ENCODE results near the gene HYDIN.
"Not testable (repeated sequence)": the region's sequence is repeated elsewhere in the genome, so short reads cannot be mapped to it uniquely, and the experiment has no call there.

Gene HYDIN

DNA sequence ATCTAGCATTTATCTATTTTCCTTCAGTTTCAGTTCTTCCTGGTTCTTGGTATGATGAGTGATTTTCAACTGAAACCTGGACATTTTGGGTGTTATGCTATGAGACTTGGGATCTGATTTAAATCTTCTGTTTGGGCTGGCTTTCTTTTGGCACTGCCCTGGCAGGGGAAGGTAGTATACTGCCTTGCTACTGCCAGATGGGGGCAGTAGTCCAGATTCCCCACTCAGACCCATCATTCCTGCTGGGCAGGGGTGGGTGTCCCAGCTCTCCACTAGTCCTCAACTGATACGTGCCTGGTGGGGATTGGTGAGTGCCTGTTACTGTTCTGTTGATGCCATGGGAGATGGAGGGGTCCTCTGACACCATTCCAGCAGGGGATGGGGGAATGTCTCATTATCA lies 342.3 kb downstream of the HYDIN start:
- H3K4me3 ChIP-seq (ENCODE audit: low read length); H2BK120ac ChIP-seq (ENCODE audit: low read depth, low read length); H3K27me3 ChIP-seq (ENCODE audit: insufficient read depth, low read length, poor library complexity); H3K56ac ChIP-seq (ENCODE audit: low read length); H3K79me2 ChIP-seq (ENCODE audit: control insufficient read depth, insufficient read depth, low read length); H3K4me1 ChIP-seq (ENCODE audit: control insufficient read depth, low read depth, low read length); H3K23ac ChIP-seq (ENCODE audit: low read length); H2AK5ac ChIP-seq (ENCODE audit: low read length); H3K4me2 ChIP-seq (ENCODE audit: low read length); H2BK15ac ChIP-seq (replicated peaks; ENCODE audit: low read depth); H2BK5ac ChIP-seq (ENCODE audit: low read length); DNase-seq; H3K79me1 ChIP-seq (ENCODE audit: low read length); H3K27ac ChIP-seq (ENCODE audit: low read depth, low read length); H3K18ac ChIP-seq (ENCODE audit: low read length); H4K5ac ChIP-seq (ENCODE audit: low read length); H4K8ac ChIP-seq (ENCODE audit: low read depth, low read length); H3K9ac ChIP-seq (ENCODE audit: low read length); H3K4ac ChIP-seq (ENCODE audit: low read depth, low read length); H3K36me3 ChIP-seq (ENCODE audit: control insufficient read depth, insufficient read depth, low read length): not testable (repeated sequence)
- no CpG with 5 or more reads among the region's 1 CpG for WGBS (ENCODE audit: extremely low coverage, insufficient coverage, low lambda C conversion rate)

DNA sequence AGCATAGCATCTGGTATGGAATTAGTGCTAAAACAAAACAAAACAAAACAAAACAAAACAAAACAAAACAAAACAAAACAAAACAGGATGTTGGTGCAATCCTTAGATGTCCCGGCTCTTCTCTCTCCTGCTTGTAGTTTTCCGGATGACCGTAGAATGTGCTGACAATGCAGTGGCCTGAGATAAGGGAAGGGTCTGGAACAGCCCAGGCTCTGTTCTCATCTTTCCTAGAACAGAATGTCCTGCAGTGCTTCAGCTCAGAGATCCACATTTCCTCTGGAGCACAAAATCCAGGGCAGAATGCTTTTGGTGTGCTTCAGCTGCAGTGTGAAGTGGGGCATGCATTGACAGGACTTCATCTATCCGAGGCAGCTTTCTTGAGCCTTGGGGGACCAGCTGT lies 345.9 kb downstream of the HYDIN start:
- no CpG with 5 or more reads among the region's 4 CpGs for WGBS (ENCODE audit: extremely low coverage, insufficient coverage, low lambda C conversion rate)
- H2BK120ac ChIP-seq (ENCODE audit: low read depth, low read length); H4K8ac ChIP-seq (ENCODE audit: low read depth, low read length); H3K36me3 ChIP-seq (ENCODE audit: control insufficient read depth, insufficient read depth, low read length); H3K56ac ChIP-seq (ENCODE audit: low read length); H3K79me2 ChIP-seq (ENCODE audit: control insufficient read depth, insufficient read depth, low read length); H3K9ac ChIP-seq (ENCODE audit: low read length); H3K27me3 ChIP-seq (ENCODE audit: insufficient read depth, low read length, poor library complexity); H3K23ac ChIP-seq (ENCODE audit: low read length); H3K4ac ChIP-seq (ENCODE audit: low read depth, low read length); H3K4me3 ChIP-seq (ENCODE audit: low read length); H3K4me1 ChIP-seq (ENCODE audit: control insufficient read depth, low read depth, low read length); H3K4me2 ChIP-seq (ENCODE audit: low read length); H4K5ac ChIP-seq (ENCODE audit: low read length); H3K27ac ChIP-seq (ENCODE audit: low read depth, low read length); H2AK5ac ChIP-seq (ENCODE audit: low read length); H2BK5ac ChIP-seq (ENCODE audit: low read length); H3K79me1 ChIP-seq (ENCODE audit: low read length); H3K18ac ChIP-seq (ENCODE audit: low read length); DNase-seq; H2BK15ac ChIP-seq (replicated peaks; ENCODE audit: low read depth): not testable (repeated sequence)

DNA sequence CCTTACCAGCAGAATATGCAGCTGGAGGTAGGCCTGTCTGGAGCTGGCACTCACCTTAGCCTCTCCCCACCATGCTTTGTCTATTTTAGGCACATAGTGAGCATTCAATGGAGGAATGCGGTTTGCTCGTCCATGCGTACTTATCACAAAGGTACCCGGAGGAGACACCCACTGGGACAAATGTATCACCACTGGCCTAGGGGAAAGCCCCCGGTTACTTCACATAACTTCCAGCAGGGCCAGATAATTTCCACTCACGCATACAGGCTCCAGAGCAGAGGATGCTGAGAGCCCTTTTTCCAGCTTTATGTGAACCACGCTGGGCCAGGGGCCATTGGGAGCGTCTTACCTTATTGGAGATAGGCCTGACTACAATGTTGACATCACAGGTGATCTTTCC lies 348.2 kb downstream of the HYDIN start:
- H3K18ac ChIP-seq (ENCODE audit: low read length); H3K36me3 ChIP-seq (ENCODE audit: control insufficient read depth, insufficient read depth, low read length); H4K5ac ChIP-seq (ENCODE audit: low read length); DNase-seq; H3K4ac ChIP-seq (ENCODE audit: low read depth, low read length); H2BK5ac ChIP-seq (ENCODE audit: low read length); H3K23ac ChIP-seq (ENCODE audit: low read length); H3K56ac ChIP-seq (ENCODE audit: low read length); H2AK5ac ChIP-seq (ENCODE audit: low read length); H2BK15ac ChIP-seq (replicated peaks; ENCODE audit: low read depth); H3K4me1 ChIP-seq (ENCODE audit: control insufficient read depth, low read depth, low read length); H3K9ac ChIP-seq (ENCODE audit: low read length); H4K8ac ChIP-seq (ENCODE audit: low read depth, low read length); H3K27ac ChIP-seq (ENCODE audit: low read depth, low read length); H2BK120ac ChIP-seq (ENCODE audit: low read depth, low read length); H3K4me2 ChIP-seq (ENCODE audit: low read length); H3K79me1 ChIP-seq (ENCODE audit: low read length); H3K79me2 ChIP-seq (ENCODE audit: control insufficient read depth, insufficient read depth, low read length); H3K4me3 ChIP-seq (ENCODE audit: low read length); H3K27me3 ChIP-seq (ENCODE audit: insufficient read depth, low read length, poor library complexity): not testable (repeated sequence)
- WGBS (ENCODE audit: extremely low coverage, insufficient coverage, low lambda C conversion rate) = no CpG with 5 or more reads among the region's 8 CpGs

DNA sequence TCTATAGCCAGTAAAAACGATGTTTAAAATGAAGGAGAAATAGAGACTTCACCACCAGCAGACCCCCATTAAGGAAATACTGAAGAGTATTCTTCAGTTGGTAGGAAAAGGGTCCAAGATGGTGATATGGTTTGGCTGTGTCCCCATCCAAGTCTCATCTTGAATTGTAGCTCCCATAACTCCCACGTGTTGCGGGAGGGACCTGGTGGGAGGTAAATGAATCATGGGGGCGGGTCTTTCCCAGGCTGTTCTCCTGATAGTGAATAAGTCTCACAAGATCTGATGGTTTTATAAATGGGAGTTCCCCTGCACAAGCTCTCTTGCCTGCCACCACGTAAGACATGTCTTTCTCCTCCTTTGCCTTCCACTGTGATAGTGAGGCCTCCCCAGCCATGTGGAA lies 352.6 kb downstream of the HYDIN start:
- not testable (repeated sequence) for H2AK5ac ChIP-seq (ENCODE audit: low read length); H3K4me2 ChIP-seq (ENCODE audit: low read length); H2BK15ac ChIP-seq (replicated peaks; ENCODE audit: low read depth); DNase-seq; H3K56ac ChIP-seq (ENCODE audit: low read length); H3K27me3 ChIP-seq (ENCODE audit: insufficient read depth, low read length, poor library complexity); H3K9ac ChIP-seq (ENCODE audit: low read length); H3K4ac ChIP-seq (ENCODE audit: low read depth, low read length); H3K18ac ChIP-seq (ENCODE audit: low read length); H4K8ac ChIP-seq (ENCODE audit: low read depth, low read length); H3K4me3 ChIP-seq (ENCODE audit: low read length); H3K27ac ChIP-seq (ENCODE audit: low read depth, low read length); H4K5ac ChIP-seq (ENCODE audit: low read length); H3K36me3 ChIP-seq (ENCODE audit: control insufficient read depth, insufficient read depth, low read length); H3K79me2 ChIP-seq (ENCODE audit: control insufficient read depth, insufficient read depth, low read length); H3K4me1 ChIP-seq (ENCODE audit: control insufficient read depth, low read depth, low read length); H2BK5ac ChIP-seq (ENCODE audit: low read length); H3K23ac ChIP-seq (ENCODE audit: low read length); H2BK120ac ChIP-seq (ENCODE audit: low read depth, low read length); H3K79me1 ChIP-seq (ENCODE audit: low read length)
- WGBS (ENCODE audit: extremely low coverage, insufficient coverage, low lambda C conversion rate) = no CpG with 5 or more reads among the region's 5 CpGs

- H3K4me3 ChIP-seq (ENCODE audit: low read length); DNase-seq; H3K79me1 ChIP-seq (ENCODE audit: low read length); H2BK15ac ChIP-seq (replicated peaks; ENCODE audit: low read depth); H2AK5ac ChIP-seq (ENCODE audit: low read length); H3K79me2 ChIP-seq (ENCODE audit: control insufficient read depth, insufficient read depth, low read length); H3K9ac ChIP-seq (ENCODE audit: low read length); H4K5ac ChIP-seq (ENCODE audit: low read length); H3K18ac ChIP-seq (ENCODE audit: low read length); H3K36me3 ChIP-seq (ENCODE audit: control insufficient read depth, insufficient read depth, low read length); H2BK120ac ChIP-seq (ENCODE audit: low read depth, low read length); H3K4me2 ChIP-seq (ENCODE audit: low read length); H3K23ac ChIP-seq (ENCODE audit: low read length); H3K56ac ChIP-seq (ENCODE audit: low read length); H4K8ac ChIP-seq (ENCODE audit: low read depth, low read length); H3K4me1 ChIP-seq (ENCODE audit: control insufficient read depth, low read depth, low read length); H3K27ac ChIP-seq (ENCODE audit: low read depth, low read length); H3K27me3 ChIP-seq (ENCODE audit: insufficient read depth, low read length, poor library complexity); H3K4ac ChIP-seq (ENCODE audit: low read depth, low read length); H2BK5ac ChIP-seq (ENCODE audit: low read length): not testable (repeated sequence)
- WGBS (ENCODE audit: extremely low coverage, insufficient coverage, low lambda C conversion rate) = no CpG with 5 or more reads among the region's 1 CpG
Measured at GRCh38 chr16:70876442-70876841, 354.1 kb downstream of the HYDIN start.

DNA sequence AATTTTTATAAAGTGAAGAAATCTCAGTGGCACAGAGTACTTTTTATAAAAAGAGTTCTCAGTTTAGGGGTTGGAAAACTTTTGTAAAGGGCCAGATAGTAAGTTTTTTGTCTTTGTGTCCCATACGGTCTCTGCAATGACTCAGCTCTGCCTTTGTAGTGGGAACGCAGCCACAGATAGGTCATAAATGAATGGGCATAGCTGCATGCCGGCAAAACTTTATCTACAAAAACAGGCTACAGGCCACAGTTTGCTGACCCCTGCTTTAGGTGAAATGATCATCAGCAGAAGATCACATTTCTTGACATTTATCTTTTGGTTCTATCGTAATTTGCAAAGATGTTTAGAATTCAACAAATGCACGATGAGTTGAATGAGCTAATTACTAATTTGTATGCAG lies 365.8 kb downstream of the HYDIN start:
- not testable (repeated sequence) for H3K79me2 ChIP-seq (ENCODE audit: control insufficient read depth, insufficient read depth, low read length)
- WGBS (ENCODE audit: extremely low coverage, insufficient coverage, low lambda C conversion rate) = no CpG with 5 or more reads among the region's 5 CpGs

More for the DNA sequence above, 365.8 kb downstream of the HYDIN start:
- not testable (repeated sequence) for H3K18ac ChIP-seq (ENCODE audit: low read length); H4K5ac ChIP-seq (ENCODE audit: low read length); H3K4me1 ChIP-seq (ENCODE audit: control insufficient read depth, low read depth, low read length); H3K27me3 ChIP-seq (ENCODE audit: insufficient read depth, low read length, poor library complexity); H3K56ac ChIP-seq (ENCODE audit: low read length); H2BK120ac ChIP-seq (ENCODE audit: low read depth, low read length); H3K4me3 ChIP-seq (ENCODE audit: low read length); H3K9ac ChIP-seq (ENCODE audit: low read length); H3K27ac ChIP-seq (ENCODE audit: low read depth, low read length); H2BK15ac ChIP-seq (replicated peaks; ENCODE audit: low read depth); H3K79me1 ChIP-seq (ENCODE audit: low read length); H2BK5ac ChIP-seq (ENCODE audit: low read length); H3K23ac ChIP-seq (ENCODE audit: low read length); H4K8ac ChIP-seq (ENCODE audit: low read depth, low read length); H2AK5ac ChIP-seq (ENCODE audit: low read length); DNase-seq; H3K36me3 ChIP-seq (ENCODE audit: control insufficient read depth, insufficient read depth, low read length); H3K4ac ChIP-seq (ENCODE audit: low read depth, low read length); H3K4me2 ChIP-seq (ENCODE audit: low read length)

Data from mesendoderm (in vitro differentiated cells).